ENCODE measurements around the gene NOL4L.
A peak's percentile ranks its signal among the peaks of the same experiment; 100 is the strongest.

Gene NOL4L, protein sequence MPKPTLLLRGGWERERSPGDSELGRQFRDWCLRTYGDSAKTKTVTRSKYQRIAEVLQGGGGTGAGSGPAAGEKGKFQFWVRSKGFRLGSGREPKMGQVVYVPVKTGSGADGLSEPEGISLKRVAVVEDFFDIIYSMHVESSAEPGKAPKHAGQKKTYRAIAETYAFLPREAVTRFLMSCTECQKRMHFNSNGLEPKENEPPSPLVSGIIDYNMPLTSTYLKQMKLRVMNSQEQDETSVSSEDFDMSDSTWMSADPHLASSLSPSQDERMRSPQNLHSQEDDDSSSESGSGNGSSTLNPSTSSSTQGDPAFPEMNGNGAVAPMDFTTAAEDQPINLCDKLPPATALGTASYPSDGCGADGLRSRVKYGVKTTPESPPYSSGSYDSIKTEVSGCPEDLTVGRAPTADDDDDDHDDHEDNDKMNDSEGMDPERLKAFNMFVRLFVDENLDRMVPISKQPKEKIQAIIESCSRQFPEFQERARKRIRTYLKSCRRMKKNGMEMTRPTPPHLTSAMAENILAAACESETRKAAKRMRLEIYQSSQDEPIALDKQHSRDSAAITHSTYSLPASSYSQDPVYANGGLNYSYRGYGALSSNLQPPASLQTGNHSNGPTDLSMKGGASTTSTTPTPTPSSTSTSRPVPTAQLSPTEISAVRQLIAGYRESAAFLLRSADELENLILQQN

DNA sequence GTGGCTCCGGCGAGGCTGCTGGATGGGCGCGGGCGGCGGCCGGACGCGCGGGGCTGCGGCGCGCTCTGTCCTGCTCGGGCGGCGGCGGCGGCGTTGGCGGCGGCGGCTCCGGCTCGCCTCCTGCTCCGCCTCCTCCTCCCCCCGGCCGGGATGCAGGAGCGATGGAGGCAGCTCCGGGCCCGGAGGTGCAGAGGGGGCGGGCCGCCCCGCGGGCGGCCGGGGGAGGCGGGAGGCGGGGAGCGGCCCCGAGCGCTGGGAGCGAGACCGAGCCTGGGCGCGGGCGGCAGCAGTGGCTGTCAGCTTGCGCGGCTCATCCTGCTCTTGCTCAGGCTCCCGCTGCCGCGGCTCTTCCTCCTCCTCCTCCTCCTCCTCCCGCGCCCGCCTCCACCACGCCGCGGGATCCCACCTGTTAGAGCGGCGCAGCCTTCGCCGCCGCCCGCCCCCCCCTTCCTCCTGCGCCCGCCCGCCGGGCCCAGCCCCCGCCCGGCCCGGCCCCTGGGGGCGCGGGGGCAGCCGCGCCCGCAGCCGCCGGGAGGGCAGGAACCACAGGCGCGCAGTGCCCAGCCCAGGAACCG lies at the start of gene NOL4L:
NOL4L (minus strand) TSS at position 323 of the 575 bp plus-strand sequence. CDS start 443 bp downstream, outside the sequence.
- peak; percentile 64 for DNase-seq

DNA sequence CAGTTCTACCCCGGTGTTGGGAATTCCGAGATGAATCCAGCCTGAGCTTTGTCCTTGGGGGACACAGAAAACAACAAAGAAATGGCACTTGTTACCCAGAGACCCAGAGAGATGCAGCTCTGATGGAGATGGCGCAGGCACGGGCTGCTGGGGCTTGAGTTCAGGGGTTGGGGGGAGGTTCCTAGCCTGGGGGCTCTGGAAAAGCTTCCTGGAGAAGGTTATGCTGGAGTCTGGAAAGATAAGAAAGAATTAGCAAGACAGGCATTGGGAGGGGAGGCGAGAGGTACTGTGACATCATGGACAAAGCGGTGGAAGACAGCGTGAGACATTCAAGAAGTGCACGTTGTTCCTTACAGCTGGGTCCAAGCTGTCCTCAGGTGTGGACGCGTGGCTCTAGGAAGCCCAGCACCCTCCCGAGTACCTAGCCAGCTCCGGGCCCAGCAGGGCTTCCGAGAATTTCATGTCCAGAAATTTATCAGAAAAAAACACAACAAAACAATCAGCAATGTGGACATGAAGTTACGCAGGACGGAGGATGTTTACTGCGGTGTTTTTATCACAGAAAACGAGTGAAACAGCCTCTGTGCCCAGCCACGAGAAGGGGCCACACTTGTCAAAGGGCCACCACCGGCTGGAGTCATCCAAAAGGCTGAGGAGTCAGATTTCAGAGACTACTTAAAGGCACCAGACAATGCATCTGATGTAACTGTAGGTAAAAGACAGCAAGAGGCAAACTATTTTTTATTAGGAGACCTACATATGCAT lies 49.1 kb upstream of the NOL4L start:
- no peak for DNase-seq

DNA sequence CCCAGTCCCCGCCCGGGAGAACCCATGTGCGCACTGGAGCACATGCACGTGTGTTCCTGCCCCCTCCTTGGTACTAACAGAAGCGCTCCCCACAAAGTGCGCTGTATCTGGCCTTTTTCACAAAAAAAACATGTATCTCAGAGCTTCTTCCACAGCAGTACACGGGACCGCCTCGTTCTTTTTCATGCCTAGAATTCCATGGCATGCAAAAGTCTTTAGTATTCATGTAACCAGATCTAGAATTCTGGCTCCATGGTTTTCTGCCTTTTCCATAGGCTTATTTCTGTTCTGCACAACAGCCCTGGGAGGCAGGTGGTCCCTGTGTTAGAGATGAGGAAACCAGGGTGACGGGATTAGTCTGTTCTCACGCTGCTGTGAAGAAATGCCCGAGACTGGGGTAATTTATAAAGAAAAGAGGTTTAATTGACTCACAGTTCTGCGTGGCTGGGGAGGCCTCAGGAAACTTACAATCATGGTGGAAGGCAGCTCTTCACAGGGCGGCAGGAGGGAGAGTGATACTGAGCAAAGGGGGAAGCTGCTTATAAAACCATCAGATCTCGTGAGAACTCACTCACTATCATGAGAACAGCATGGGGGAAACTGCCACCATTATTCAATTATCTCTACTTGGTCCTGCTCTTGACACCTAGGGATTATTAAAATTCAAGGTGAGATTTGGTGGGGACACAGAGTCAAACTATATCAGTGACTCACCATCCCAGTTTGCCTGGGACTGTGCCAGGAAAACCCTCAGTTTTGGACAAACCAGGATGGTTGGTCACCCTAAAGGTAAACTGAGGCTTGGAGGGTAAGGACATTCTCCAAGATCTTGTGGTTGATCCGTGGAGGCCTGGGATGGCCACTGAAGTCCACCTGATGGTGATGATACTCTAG lies 47.6 kb upstream of the NOL4L start:
- no peak for DNase-seq

DNA sequence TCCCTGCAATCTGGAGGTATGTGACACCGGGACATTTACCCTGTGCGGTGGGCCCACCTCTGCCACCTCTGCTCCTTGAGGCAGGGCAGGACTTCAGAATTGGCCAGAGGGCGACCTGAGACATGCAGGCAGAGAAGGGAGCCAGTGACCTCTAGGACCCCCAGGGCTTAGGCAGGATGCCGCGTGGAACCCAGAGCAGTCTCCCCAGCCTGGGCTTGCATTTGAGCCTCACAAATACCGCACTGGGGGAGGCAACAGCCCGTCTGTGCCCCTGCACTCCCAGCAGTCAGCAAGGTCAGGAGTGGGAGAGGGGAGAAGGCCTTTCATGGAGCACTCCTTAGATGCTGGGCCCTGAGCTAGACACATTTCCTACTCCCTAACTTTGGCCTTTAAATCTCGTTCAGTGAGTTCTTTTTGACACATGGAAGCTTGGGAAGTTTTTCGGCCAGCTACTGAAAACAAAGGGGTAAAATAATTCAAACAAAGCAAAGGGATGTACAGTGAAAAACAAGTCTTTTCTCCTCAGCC lies 46.9 kb upstream of the NOL4L start:
- DNase-seq = no peak

DNA sequence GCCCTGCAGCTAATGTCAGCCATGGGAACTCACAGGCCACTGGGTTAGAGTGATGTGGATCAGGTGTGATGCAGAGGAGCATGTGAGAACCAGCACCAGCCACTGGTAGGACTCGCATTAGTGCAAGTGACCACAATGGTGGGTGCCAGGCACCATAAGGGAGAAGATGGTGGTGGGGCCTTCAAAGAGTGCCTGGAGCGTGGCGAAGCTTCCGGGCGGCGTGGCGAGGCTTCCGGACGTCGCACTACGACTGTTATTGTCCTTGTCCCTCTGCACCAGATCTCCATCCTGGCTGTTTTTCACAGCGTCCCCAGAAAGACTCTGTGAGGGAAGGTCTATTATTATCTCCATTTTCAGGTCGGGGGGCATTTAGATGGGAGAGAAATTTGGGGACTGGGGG lies 44.7 kb upstream of the NOL4L start:
- DNase-seq = no peak

DNA sequence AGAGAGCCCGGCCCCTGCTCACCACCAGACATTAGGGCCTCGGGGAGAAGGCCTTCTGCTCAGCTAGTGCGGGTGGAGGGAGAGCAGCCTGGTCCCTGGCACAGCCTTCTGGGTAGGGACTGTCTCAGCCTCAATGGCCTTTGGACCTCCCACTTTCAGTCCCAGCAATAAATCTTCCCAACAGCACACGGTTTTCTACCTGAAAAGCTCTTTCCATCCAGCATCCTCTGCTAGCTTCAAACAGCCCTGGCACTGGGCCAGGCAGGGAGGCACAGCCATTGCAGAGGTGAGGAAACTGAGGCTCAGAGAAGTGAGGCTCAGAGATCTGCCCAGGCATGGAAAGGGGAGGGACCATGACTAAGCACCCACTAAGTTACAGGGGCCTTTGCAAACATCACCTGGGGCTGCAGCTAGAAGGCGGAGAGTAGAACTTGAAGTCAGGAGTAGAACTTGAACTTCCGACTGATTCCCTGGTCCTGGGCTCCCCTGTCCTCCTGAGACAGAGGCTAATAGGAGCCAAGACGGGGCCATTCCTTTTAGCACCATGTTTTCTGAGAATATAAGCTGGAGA lies 43.9 kb upstream of the NOL4L start:
- no peak for DNase-seq

DNA sequence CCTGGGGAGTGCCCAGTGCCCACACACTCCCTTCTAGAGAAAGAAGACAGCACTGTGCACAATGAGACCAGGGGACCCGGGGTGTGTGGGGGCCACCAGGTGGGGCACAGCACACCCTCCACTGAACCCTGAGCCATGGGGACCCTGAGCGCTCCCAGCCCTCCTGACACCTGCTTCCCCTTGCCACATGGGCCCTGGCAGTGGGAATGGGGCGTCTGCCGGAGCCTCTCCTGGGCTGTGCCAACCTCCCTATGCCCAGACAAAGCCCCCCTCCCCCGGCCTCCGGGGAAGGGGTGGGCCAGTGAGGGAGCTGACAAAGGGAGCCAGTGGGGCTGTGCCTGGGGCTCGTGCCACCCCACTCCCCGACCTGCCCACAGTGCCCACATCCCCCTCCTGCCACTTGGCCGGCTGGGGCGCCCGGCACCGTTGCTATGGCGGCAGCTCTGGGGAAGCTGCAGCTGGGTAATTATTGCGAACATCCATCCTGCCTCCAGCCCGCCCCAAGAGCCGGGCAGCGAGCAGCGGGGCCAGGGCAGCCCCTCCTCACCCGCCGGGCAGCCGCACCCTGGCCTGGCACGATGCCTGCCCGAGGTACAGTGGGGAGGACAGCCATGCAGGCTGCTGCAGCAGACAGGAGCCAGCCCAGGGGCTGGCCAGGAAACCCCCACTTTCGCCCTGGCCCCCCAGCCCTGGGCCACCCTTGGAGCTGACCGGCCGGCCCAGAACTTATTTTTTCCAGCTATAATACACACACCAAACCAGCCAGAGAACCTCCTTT lies 41.9 kb upstream of the NOL4L start:
- peak; percentile 25 for DNase-seq

DNA sequence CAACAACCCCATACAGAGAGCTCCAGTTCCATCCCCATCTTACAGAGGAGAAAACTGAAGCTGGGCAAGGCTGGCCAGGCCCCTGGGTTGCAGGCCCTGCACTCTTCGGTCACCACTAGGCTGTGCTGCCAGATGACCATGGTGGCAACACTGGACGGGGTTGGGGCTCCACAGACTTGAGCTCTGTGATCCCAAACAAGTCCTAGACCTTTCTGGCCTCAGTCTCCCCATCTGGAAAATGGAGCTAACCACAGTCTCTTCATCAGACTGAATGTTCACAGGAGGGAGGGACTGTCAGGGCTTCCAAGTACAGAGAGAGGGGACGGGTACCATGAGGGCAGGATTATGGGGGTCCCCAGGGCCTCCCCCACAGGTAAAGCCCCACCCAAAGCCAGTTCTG lies 41.3 kb upstream of the NOL4L start:
- DNase-seq = no peak

DNA sequence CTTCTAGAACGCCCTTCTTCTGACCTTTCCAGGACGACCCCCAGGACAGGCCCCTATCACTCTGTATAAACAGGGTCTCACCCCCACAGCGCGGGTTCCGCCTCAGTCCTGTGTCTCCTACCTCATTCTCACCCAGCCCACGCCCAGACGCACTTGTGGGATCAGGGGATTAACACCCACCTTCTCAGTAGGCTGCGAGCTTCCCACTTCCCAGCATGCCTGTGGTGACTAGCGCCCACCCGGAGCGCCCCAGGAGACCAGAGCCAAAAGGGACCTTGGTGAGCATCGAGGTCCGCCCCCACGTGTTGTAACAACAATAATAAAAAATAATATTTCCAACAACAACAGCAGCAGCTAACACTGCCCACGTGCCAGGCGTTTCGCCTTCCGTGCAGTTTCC lies 40.9 kb upstream of the NOL4L start:
- no peak for DNase-seq

DNA sequence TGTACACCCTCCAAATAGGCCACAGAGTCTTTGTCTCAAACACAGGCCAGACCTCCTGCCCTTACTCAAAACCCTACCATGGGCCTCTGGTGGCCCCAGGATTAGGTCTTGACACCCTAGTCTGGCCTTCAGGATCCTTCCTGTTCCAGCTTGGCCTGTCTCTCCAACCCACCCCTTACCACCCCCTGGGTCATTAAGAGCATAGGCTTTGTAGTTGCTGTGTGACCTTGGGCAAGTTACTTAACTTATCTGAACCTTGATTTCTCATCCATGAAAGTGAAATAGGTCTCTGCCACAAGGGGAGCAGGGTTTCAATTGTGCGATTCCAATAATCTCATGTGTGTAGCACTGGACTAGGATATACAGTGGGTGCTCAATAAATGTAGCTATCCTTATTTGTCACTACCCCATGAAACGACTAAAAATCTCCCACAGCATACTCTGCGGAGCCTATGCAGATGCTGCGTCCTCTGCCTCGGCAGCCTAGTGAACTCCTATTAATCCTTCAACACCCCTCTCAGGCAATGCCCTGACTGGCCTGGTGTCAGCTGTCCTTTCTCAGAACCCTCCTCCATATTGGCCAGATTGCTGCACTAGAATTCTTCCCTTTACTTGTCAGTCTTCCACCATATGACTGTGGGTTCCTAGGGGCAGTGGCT lies 39.7 kb upstream of the NOL4L start:
- no peak for DNase-seq

DNA sequence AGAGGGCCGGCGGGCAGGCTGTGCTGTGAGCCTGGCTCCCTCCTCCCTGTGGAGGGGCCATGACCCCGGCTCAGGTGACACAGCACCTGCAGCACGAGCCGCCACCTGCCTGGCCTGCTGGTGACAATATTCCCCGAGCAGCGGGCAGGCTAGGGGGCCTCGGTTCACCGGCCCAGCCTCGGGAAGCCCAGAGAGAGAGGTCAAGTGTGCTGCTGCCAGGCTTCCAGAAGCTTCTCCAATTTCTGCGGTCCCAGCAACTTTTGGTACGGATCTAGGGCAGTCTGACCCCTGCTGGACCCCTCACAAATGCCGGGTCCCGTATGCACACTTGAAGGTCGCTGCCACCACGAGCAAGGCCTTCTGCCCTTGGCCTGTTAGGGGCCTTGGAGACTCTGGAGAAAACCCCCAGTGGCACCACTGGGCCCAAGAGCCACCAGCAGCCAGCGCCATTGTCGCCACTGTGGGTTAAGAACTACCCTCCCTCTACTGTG lies 38.6 kb upstream of the NOL4L start:
- no peak for DNase-seq

DNA sequence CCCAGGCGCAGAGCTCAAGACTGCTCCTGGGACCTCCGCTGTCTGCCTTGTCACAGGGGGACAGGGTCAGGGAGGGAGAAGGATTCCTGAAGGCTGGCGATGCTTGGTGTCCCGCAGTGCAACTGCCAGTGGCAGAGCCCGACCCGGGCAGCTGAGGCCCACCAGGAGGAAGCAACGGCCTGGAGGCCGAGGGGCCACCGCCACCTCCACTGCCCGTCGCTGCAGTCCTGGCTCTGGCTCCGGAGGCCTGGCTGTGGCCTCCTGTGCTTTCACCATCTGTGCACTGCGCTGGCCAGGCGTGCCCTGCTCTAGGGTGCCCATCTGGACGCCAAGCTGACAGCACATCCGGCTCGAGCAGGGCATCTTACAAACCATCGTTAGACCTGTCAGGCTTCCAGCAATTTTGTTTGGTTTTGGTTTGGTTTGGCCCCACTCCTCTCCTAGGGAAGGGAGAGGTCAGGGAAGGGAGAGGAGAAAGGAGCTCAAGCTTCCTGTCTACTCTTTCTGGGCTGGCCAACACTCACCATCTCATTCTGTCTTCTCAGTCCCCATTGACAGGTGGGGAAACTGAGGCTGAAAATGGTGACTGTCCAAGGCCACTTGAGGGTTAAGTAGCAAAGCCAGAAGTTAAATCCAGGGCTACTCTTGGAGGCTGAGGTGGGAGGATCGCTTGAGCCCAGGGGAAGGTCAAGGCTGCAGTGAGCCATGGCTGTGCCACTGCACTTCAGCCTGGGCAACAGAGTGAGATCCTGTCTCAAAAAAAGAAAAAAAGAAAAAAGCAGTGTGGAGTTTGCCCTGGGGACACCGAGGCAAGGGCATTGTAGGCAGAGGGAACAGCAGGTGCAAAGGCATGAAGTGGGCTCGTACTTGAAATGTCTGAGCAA lies 37.7 kb upstream of the NOL4L start:
- DNase-seq = no peak

DNA sequence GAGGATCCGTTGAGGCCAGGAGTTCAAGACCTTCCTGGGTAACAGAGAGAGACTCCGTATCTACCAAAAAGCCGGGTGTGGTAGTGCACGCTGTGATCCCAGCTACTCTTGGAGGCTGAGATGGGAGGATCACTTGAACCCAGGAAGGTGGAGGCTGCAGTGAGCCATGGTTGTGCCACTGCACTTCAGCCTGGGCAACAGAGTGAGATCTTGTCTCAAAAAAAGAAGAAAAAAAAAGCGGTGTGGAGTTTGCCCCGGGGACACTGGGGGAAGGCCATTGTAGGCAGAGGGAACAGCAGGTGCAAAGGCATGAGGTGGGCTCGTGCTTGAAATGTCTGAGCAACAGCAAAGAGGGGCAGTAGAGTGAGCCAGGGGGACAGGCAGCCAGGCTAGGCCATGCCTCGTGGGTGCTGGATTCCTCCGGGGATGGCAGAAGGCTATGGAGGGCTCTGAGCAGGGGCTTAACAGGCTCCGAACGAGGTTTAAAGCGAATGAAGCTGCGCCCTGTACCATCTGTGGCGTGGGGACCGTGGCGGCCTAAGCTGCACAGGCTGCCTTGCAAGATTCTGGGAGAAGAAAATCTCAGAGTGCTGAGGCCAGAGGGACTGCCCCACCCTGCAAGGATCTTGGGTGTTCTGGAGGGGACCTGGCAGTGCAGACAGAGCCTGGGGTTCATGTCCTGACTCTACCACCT lies 36.9 kb upstream of the NOL4L start:
- no peak for DNase-seq

DNA sequence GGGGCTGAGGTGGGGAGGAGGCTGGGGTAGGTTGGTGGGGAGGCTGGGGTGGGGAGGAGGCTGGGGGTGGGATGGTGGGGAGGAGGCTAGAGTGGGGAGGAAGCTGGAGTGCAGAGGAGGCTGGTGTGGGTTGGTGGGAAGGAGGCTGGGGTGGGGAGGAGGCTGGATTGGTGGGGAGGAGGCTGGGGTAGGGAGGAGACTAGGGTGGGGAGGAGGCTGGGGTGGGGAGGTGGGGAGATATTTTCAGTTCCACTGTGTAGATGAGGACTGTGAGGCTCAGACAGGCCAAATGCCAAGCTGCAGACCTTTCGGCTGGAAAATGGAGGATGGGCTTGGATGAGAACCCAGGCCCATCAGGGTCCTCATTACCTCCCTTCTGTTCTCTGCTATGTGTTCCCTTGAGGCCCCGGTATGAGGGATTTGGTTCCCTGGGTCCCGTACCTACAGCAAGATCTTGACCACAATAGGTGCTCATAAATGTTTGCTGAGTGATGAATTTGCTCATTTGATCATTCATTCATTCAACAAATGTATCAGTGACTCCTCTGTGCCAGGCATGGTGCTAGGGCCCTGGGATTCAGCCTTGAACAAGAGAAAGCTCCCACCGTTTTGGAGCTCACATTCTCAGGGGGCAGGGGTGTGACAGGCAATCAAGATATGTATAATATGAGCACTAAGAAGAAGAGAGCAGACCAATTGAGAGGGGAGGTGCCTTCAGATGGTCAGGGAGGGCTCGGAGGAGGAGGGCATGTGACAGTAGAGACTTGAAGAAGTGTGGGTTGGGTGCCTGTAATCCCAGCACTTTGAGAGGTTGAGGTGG lies 36.1 kb upstream of the NOL4L start:
- no peak for DNase-seq

DNA sequence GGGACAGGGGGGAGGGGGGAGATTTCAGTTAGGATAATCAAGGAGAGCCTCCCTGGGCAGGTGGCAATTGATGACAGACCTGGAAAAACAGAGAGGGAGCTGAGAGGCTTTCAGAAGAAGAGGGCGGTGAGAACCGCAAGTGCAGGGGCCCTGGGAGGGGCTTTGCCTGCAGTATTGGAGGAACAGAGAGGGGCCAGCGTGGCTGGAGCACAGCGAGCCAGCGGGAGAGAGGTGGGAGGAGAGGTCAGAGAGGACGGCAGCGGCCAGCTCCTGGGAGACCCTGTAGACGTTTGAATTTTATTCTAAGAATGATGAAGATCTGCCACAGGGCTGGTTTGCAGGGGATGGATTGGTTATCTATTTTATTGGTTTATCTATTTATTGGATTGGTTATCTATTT lies 34.5 kb upstream of the NOL4L start:
- DNase-seq = no peak

DNA sequence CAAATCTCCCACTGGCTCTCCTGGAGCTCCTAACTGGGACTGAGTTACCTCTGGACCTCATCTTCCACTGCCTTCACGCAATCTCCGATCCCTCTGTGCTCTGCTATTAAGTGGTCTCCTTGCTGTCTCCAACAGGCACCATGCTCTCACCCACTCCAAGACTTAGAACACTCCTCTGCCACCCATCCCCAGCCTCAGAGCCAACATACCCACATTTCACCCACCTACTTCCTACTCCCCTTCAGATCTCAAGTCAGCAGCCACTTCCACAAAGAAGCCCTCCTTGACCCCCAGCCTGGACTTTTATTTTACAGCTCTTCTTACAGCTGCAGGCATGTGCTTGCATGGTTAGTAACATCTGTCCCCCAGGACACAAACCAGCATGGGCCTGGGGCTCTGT lies 29.6 kb upstream of the NOL4L start:
- no peak for DNase-seq

DNA sequence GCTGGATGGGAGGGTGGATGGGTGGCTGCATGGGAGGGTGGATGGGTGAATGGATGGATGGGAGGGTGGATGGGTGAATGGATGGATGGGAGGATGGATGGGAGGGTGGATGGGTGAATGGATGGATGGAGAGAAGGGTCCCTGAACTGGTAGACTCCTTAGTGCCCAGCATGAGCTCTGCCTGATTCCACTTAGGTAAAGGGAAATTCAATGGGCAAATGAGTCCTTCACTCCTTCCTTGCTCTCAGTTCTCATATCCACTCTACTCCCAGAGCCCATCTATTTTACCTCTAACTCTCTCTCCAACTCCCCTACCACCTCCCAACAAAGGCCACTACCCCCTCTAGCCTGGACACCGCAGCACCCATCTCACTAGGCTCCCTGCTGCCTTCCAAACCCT lies 29.2 kb upstream of the NOL4L start:
- DNase-seq = no peak

Data from activated T-cell treated with anti-CD3 and anti-CD28 coated beads, Interleukin-2, amount 50 U/mL, for 1 hour (primary cell).